ENCODE measurements around the gene SPAG4. TPM values are rescaled to one million over a fixed set of nuclear protein-coding genes. Genes with fewer than 3 reads are reported as not detected.
A peak's percentile ranks its signal among the peaks of the same experiment; 100 is the strongest.

SPAG4 gene
- total RNA-seq, 1 experiment from 2014 or later = 0.67 TPM

GRCh38 chr20:35618263-35619131 lies 2.9 kb downstream of the SPAG4 start:
- ChIA-PET POLR2A (ENCODE audit: low non-redundant PET) (no interaction called here), CTCF (no interaction called here)
- Histone ChIP-seq H3K4me3 (ENCODE audit: low read depth, low read length, poor library complexity, severe bottlenecking) (peak overlapping the region; percentile 51), H3K9me3 (ENCODE audit: low read depth, low read length, poor library complexity, severe bottlenecking) (no peaks in the 10 kb centered on the region), H3K27ac (ENCODE audit: low read depth, low read length, poor library complexity, severe bottlenecking) (no peak overlapping the region), H3K36me3 (ENCODE audit: insufficient read depth, low read length, poor library complexity, severe bottlenecking) (no peaks in the 10 kb centered on the region), H3K27me3 (replicated peaks; ENCODE audit: insufficient read depth, low read depth, low read length, poor library complexity) (no peaks in the 10 kb centered on the region), H3K4me1 (ENCODE audit: insufficient read depth, low read length, poor library complexity, severe bottlenecking) (peaks cover 26% of the 10 kb centered on the region)
- DNase-seq (ENCODE audit: low spot score) = peak; percentile 39
- BruUV-seq (replicated peaks) = no TSS peak
- no peak for TF ChIP-seq EZH2 (IDR thresholded peaks at IDR 0.05; ENCODE audit: borderline replicate concordance, low read depth, low read length, poor library complexity, severe bottlenecking)
- TF ChIP-seq, protein P1, sequence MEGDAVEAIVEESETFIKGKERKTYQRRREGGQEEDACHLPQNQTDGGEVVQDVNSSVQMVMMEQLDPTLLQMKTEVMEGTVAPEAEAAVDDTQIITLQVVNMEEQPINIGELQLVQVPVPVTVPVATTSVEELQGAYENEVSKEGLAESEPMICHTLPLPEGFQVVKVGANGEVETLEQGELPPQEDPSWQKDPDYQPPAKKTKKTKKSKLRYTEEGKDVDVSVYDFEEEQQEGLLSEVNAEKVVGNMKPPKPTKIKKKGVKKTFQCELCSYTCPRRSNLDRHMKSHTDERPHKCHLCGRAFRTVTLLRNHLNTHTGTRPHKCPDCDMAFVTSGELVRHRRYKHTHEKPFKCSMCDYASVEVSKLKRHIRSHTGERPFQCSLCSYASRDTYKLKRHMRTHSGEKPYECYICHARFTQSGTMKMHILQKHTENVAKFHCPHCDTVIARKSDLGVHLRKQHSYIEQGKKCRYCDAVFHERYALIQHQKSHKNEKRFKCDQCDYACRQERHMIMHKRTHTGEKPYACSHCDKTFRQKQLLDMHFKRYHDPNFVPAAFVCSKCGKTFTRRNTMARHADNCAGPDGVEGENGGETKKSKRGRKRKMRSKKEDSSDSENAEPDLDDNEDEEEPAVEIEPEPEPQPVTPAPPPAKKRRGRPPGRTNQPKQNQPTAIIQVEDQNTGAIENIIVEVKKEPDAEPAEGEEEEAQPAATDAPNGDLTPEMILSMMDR (conservative IDR thresholded peaks at IDR 0.05; ENCODE audit: low read depth, low read length) = no peak
- intact Hi-C loops (cut with micrococcal nuclease; ENCODE audit: unreplicated experiment) = no loop called here

DNA sequence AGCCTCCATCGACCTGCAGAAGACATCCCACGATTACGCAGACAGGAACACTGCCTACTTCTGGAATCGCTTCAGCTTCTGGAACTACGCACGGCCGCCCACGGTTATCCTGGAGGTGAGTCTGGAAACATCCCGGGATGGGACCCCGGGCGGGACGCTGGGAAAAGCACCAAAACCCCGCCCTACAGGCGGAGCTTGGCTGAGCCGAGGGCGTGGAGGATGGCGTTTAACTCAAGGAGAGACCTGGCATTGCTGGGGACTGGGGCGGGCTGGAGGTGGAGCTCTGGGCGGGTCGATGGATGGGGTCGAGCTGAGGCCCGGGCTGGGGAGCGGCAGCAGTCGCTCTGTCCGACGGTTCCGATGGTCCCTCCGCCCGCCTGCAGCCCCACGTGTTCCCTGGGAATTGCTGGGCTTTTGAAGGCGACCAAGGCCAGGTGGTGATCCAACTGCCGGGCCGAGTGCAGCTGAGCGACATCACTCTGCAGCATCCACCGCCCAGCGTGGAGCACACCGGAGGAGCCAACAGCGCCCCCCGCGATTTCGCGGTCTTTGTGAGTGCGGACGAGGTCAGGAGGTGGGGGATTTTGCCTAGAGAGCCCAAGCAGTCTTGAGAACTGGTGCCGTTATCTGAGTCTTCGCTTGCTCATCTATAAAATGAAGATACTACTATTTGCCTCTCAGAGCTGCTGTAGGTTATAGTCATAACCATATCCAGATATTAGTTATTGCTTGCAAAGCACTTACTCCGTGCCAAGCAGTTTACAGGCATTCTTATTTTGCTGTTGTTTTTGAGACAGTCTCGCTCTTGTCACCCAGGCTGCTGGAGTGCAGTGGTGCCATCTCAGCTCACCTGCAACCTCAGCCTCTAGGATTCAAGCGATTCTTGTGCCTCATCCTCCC lies 3.8 kb downstream of the SPAG4 start:
- no TSS peak for BruUV-seq (replicated peaks)
- Histone ChIP-seq H3K9me3 (ENCODE audit: low read depth, low read length, poor library complexity, severe bottlenecking) (no peaks in the 10 kb centered on the region), H3K4me1 (ENCODE audit: insufficient read depth, low read length, poor library complexity, severe bottlenecking) (peaks cover 26% of the 10 kb centered on the region), H3K4me3 (ENCODE audit: low read depth, low read length, poor library complexity, severe bottlenecking) (peak overlapping the region; percentile 51), H3K36me3 (ENCODE audit: insufficient read depth, low read length, poor library complexity, severe bottlenecking) (no peaks in the 10 kb centered on the region), H3K27ac (ENCODE audit: low read depth, low read length, poor library complexity, severe bottlenecking) (no peak overlapping the region), H3K27me3 (replicated peaks; ENCODE audit: insufficient read depth, low read depth, low read length, poor library complexity) (no peaks in the 10 kb centered on the region)
- CTCF ChIA-PET = interaction anchor here (0.6 kb wide), 2 partner anchors 234 to 523 kb away, joined by 3 to 4 read pairs; no protein-coding TSS in a partner anchor
- peak; percentile 77 for DNase-seq (ENCODE audit: low spot score)
- TF ChIP-seq, protein P1 (conservative IDR thresholded peaks at IDR 0.05; ENCODE audit: low read depth, low read length) = peak; percentile 58
- no peak for TF ChIP-seq EZH2 (IDR thresholded peaks at IDR 0.05; ENCODE audit: borderline replicate concordance, low read depth, low read length, poor library complexity, severe bottlenecking)
- POLR2A ChIA-PET (ENCODE audit: low non-redundant PET) = no interaction called here
- intact Hi-C loops (cut with micrococcal nuclease; ENCODE audit: unreplicated experiment) = no loop called here

DNA sequence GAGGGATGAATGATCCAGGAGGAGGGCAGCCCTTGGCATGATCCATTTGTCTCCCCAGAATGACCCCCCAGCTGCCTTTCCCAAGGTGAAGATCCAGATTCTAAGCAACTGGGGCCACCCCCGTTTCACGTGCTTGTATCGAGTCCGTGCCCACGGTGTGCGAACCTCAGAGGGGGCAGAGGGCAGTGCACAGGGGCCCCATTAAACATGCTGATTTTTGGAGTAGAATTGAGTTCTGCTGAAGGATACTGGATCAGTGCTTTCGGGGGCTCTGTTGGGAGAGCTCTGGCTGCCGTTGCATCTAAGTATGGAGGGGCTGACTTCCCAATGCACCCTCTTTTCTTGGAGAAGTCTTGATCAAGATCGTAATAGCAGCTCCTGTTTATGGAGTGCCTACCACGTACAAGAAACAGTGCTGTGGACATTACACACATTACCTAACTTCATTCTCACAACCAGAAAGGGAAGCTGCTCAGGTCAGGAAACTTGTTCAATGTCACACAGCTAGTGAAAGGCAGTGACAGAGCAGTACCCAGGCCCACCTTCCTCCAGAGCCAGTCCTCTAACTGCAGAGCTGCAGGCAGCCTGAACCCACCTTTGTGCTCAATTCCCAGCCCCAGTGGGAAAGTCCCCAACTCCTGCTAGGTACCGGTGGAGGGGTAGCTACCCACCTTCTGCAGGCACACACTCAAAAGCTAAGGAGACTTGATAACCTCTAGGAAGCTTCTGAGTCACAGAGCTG lies 5.4 kb downstream of the SPAG4 start:
- Histone ChIP-seq H3K9me3 (ENCODE audit: low read depth, low read length, poor library complexity, severe bottlenecking) (no peaks in the 10 kb centered on the region), H3K36me3 (ENCODE audit: insufficient read depth, low read length, poor library complexity, severe bottlenecking) (peaks cover 7% of the 10 kb centered on the region), H3K27ac (ENCODE audit: low read depth, low read length, poor library complexity, severe bottlenecking) (no peak overlapping the region), H3K4me3 (ENCODE audit: low read depth, low read length, poor library complexity, severe bottlenecking) (no peak overlapping the region), H3K27me3 (replicated peaks; ENCODE audit: insufficient read depth, low read depth, low read length, poor library complexity) (no peaks in the 10 kb centered on the region), H3K4me1 (ENCODE audit: insufficient read depth, low read length, poor library complexity, severe bottlenecking) (peaks cover 21% of the 10 kb centered on the region)
- ChIA-PET POLR2A (ENCODE audit: low non-redundant PET) (no interaction called here), CTCF (interaction anchor here (0.6 kb wide), 1 partner anchor 458 kb away, joined by 4 read pairs; no protein-coding TSS in a partner anchor)
- TF ChIP-seq EZH2 (IDR thresholded peaks at IDR 0.05; ENCODE audit: borderline replicate concordance, low read depth, low read length, poor library complexity, severe bottlenecking) = no peak
- TF ChIP-seq, protein P1 (conservative IDR thresholded peaks at IDR 0.05; ENCODE audit: low read depth, low read length) = no peak
- no peak for DNase-seq (ENCODE audit: low spot score)
- intact Hi-C loops (cut with micrococcal nuclease; ENCODE audit: unreplicated experiment) = no loop called here
- no TSS peak for BruUV-seq (replicated peaks)
